Measurements from ENCODE around the gene C12orf75.
"Not testable (repeated sequence)": the region's sequence is repeated elsewhere in the genome, so short reads cannot be mapped to it uniquely, and the experiment has no call there.

The C12orf75 gene

GRCh38 chr12:105310476-105311085, 19.9 kb upstream of the C12orf75 start:
- DNase-seq (ENCODE audit: low read depth), result peak; percentile 25

- peak; percentile 76 for DNase-seq (ENCODE audit: low read depth)
These were observed 18.6 kb upstream of the C12orf75 start for GRCh38 chr12:105311936-105312335.

GRCh38 chr12:105313755-105314154, 16.7 kb upstream of the C12orf75 start:
- DNase-seq (ENCODE audit: low read depth), result not testable (repeated sequence)

GRCh38 chr12:105315130-105315529, 15.4 kb upstream of the C12orf75 start:
- no peak for DNase-seq (ENCODE audit: low read depth)

- DNase-seq (ENCODE audit: low read depth), result no peak
These were observed 14.8 kb upstream of the C12orf75 start for GRCh38 chr12:105315726-105316125.

- DNase-seq (ENCODE audit: low read depth), result peak; percentile 92
These were observed 13.3 kb upstream of the C12orf75 start for GRCh38 chr12:105316931-105317852.

GRCh38 chr12:105317942-105318621, 12.4 kb upstream of the C12orf75 start:
- DNase-seq (ENCODE audit: low read depth), result peak; percentile 85

GRCh38 chr12:105318651-105319483, 11.6 kb upstream of the C12orf75 start:
- no peak for DNase-seq (ENCODE audit: low read depth)

GRCh38 chr12:105319691-105320209, 10.7 kb upstream of the C12orf75 start:
- no peak for DNase-seq (ENCODE audit: low read depth)

- DNase-seq (ENCODE audit: low read depth), result no peak
These were observed 9.4 kb upstream of the C12orf75 start for GRCh38 chr12:105321125-105321524.

GRCh38 chr12:105322070-105322469, 8.4 kb upstream of the C12orf75 start:
- DNase-seq (ENCODE audit: low read depth), result peak; percentile 85

- DNase-seq (ENCODE audit: low read depth), result peak; percentile 38
These were observed 5.8 kb upstream of the C12orf75 start for GRCh38 chr12:105324704-105325103.

GRCh38 chr12:105325117-105325516, 5.4 kb upstream of the C12orf75 start:
- DNase-seq (ENCODE audit: low read depth), result no peak

- no peak for DNase-seq (ENCODE audit: low read depth)
These were observed 587 bp upstream of the C12orf75 start for GRCh38 chr12:105329926-105330282.

GRCh38 chr12:105330931-105331804, 677 bp downstream of the C12orf75 start:
- DNase-seq (ENCODE audit: low read depth), result peak; percentile 46

- DNase-seq (ENCODE audit: low read depth), result peak; percentile 48
These were observed 1.3 kb downstream of the C12orf75 start for GRCh38 chr12:105331805-105332251.

- peak; percentile 81 for DNase-seq (ENCODE audit: low read depth)
These were observed 1.8 kb downstream of the C12orf75 start for GRCh38 chr12:105332286-105332685.

GRCh38 chr12:105332925-105333324, 2.4 kb downstream of the C12orf75 start:
- DNase-seq (ENCODE audit: low read depth), result peak; percentile 33

GRCh38 chr12:105334001-105334400, 3.5 kb downstream of the C12orf75 start:
- peak; percentile 91 for DNase-seq (ENCODE audit: low read depth)

- peak; percentile 78 for DNase-seq (ENCODE audit: low read depth)
These were observed 4.1 kb downstream of the C12orf75 start for GRCh38 chr12:105334582-105334981.

Data from EH (cell line).